HG03342 (cell line): ENCODE data around the gene PLEKHG4.

ENCODE experiments used
- ATAC-seq: cut with Tn5 transposase; IDR thresholded peaks from one replicate; pipeline ENCODE4 v1.9.1; 2021; ENCODE audit warnings: mild to moderate bottlenecking, moderate library complexity; ENCODE audit not compliant: unreplicated experiment

PLEKHG4 gene

GRCh38 chr16:67244387-67245185 is 34.7 kb upstream of the PLEKHG4 start:
- ATAC-seq: peak; percentile 64

- ATAC-seq: no peak
Measured at GRCh38 chr16:67245186-67245585, 34.1 kb upstream of the PLEKHG4 start.

GRCh38 chr16:67245674-67246080 is 33.7 kb upstream of the PLEKHG4 start:
- no peak for ATAC-seq

- ATAC-seq: no peak
Measured at GRCh38 chr16:67246081-67246755, 33.1 kb upstream of the PLEKHG4 start.

GRCh38 chr16:67246756-67247191 is 32.6 kb upstream of the PLEKHG4 start:
- no peak for ATAC-seq

GRCh38 chr16:67247192-67248072 is 31.9 kb upstream of the PLEKHG4 start, which contains the start of gene FHOD1:
FHOD1 (minus strand) TSS chr16:67247481; CDS start chr16:67247410, 71 bp downstream.
- peak; percentile 44 for ATAC-seq

- ATAC-seq: no peak
Measured at GRCh38 chr16:67248073-67248400, 31.3 kb upstream of the PLEKHG4 start.

- ATAC-seq: no peak
Measured at GRCh38 chr16:67248401-67249177, 30.7 kb upstream of the PLEKHG4 start, which contains the start of gene SLC9A5. SLC9A5 (plus strand) TSS chr16:67248979; CDS start chr16:67249015, 36 bp downstream.

GRCh38 chr16:67249178-67250044 is 29.9 kb upstream of the PLEKHG4 start:
- no peak for ATAC-seq

GRCh38 chr16:67250045-67250327 is 29.3 kb upstream of the PLEKHG4 start:
- no peak for ATAC-seq

GRCh38 chr16:67252609-67253497 is 26.5 kb upstream of the PLEKHG4 start:
- ATAC-seq: no peak

GRCh38 chr16:67254801-67255552 is 24.4 kb upstream of the PLEKHG4 start:
- no peak for ATAC-seq

- no peak for ATAC-seq
Measured at GRCh38 chr16:67255553-67256221, 23.6 kb upstream of the PLEKHG4 start.

- no peak for ATAC-seq
Measured at GRCh38 chr16:67256701-67257230, 22.6 kb upstream of the PLEKHG4 start.

GRCh38 chr16:67257486-67258160 is 21.7 kb upstream of the PLEKHG4 start:
- ATAC-seq: no peak

- ATAC-seq: no peak
Measured at GRCh38 chr16:67258161-67258835, 21.0 kb upstream of the PLEKHG4 start.
